ENCODE data around the gene NPHP1.

Gene NPHP1

DNA sequence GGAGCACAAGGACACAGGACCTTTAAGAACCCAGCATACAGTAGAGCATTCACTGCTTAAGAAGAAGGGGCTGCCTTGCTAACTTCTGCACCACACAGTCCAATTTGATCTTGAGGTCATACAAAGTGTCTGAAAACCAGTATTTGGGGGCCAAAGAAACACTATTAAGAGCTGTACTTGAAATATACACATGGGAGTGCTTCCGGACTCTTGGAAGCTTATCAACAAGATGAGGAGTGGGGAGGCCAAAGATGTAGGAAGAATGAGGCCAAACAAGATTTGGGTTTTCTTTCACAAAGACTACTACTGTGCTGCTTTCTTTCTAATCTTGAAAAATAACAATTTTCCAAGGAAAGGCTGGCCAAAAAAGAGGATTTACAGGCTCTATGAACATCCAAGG lies 64.4 kb downstream of the NPHP1 start:
- ATAC-seq: no peak
- no peak for TF ChIP-seq ZFP3 (CRISPR knock-in tag; IDR thresholded peaks at IDR 0.05)

DNA sequence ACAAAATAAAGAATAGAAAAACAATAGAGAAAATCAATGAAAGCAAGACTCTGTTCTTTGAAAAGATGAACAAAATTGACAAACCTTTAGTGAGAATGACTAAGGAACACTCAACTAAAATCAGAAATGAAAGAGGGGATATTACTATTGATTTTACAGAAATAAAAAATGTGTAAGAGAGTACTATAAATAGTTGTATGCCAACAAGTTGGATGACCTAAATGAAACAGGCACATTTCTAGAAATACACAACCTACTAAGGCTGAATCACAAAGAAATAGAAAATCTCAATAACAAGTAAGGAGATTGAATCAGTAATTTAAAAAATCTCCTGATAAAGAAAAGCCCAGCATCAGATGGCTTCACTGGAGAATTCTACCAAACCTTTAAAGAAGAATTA lies 70.8 kb downstream of the NPHP1 start:
- no peak for ATAC-seq

DNA sequence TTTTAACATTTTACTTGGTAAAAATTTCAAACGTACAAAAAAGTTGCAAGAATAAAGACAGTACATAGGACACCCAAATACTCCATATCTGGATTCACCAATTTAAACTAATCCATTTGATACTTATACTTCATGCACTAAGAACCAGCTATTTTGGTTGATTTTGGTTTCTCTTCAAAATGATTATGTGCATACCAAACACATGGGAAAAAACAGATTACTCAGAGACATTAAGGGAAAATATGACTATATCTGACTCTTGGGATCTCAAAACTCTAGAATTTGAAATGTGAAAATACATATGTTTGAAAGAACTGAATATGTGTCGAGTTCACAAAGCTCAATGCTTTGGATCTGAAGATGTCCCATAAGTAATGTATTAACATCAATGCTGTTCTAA lies 73.6 kb downstream of the NPHP1 start:
- no peak for ATAC-seq
- TF ChIP-seq ZNF70 (CRISPR knock-in tag; IDR thresholded peaks at IDR 0.05): no peak
- TF ChIP-seq ISL1 (CRISPR knock-in tag; IDR thresholded peaks at IDR 0.05): no peak
- TF ChIP-seq TCF4 (CRISPR knock-in tag; IDR thresholded peaks at IDR 0.05; ENCODE audit: borderline replicate concordance): no peak
- no peak for TF ChIP-seq GLIS3 (CRISPR knock-in tag; IDR thresholded peaks at IDR 0.05)
- TF ChIP-seq ZNF565 (CRISPR knock-in tag; conservative IDR thresholded peaks at IDR 0.05; ENCODE audit: low read depth): no peak
- TF ChIP-seq, protein P1, sequence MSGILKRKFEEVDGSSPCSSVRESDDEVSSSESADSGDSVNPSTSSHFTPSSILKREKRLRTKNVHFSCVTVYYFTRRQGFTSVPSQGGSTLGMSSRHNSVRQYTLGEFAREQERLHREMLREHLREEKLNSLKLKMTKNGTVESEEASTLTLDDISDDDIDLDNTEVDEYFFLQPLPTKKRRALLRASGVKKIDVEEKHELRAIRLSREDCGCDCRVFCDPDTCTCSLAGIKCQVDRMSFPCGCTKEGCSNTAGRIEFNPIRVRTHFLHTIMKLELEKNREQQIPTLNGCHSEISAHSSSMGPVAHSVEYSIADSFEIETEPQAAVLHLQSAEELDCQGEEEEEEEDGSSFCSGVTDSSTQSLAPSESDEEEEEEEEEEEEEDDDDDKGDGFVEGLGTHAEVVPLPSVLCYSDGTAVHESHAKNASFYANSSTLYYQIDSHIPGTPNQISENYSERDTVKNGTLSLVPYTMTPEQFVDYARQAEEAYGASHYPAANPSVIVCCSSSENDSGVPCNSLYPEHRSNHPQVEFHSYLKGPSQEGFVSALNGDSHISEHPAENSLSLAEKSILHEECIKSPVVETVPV (CRISPR knock-in tag; IDR thresholded peaks at IDR 0.05): no peak
- TF ChIP-seq RARB (CRISPR knock-in tag; IDR thresholded peaks at IDR 0.05): no peak
- TF ChIP-seq, protein P2, sequence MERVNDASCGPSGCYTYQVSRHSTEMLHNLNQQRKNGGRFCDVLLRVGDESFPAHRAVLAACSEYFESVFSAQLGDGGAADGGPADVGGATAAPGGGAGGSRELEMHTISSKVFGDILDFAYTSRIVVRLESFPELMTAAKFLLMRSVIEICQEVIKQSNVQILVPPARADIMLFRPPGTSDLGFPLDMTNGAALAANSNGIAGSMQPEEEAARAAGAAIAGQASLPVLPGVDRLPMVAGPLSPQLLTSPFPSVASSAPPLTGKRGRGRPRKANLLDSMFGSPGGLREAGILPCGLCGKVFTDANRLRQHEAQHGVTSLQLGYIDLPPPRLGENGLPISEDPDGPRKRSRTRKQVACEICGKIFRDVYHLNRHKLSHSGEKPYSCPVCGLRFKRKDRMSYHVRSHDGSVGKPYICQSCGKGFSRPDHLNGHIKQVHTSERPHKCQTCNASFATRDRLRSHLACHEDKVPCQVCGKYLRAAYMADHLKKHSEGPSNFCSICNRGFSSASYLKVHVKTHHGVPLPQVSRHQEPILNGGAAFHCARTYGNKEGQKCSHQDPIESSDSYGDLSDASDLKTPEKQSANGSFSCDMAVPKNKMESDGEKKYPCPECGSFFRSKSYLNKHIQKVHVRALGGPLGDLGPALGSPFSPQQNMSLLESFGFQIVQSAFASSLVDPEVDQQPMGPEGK (CRISPR knock-in tag; IDR thresholded peaks at IDR 0.05; ENCODE audit: borderline replicate concordance): no peak
- TF ChIP-seq, protein P3, sequence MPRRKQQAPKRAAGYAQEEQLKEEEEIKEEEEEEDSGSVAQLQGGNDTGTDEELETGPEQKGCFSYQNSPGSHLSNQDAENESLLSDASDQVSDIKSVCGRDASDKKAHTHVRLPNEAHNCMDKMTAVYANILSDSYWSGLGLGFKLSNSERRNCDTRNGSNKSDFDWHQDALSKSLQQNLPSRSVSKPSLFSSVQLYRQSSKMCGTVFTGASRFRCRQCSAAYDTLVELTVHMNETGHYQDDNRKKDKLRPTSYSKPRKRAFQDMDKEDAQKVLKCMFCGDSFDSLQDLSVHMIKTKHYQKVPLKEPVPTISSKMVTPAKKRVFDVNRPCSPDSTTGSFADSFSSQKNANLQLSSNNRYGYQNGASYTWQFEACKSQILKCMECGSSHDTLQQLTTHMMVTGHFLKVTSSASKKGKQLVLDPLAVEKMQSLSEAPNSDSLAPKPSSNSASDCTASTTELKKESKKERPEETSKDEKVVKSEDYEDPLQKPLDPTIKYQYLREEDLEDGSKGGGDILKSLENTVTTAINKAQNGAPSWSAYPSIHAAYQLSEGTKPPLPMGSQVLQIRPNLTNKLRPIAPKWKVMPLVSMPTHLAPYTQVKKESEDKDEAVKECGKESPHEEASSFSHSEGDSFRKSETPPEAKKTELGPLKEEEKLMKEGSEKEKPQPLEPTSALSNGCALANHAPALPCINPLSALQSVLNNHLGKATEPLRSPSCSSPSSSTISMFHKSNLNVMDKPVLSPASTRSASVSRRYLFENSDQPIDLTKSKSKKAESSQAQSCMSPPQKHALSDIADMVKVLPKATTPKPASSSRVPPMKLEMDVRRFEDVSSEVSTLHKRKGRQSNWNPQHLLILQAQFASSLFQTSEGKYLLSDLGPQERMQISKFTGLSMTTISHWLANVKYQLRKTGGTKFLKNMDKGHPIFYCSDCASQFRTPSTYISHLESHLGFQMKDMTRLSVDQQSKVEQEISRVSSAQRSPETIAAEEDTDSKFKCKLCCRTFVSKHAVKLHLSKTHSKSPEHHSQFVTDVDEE (CRISPR knock-in tag; IDR thresholded peaks at IDR 0.05): no peak
- TF ChIP-seq TOX (CRISPR knock-in tag; IDR thresholded peaks at IDR 0.05; ENCODE audit: borderline replicate concordance): no peak
- TF ChIP-seq ZFP30 (CRISPR knock-in tag; IDR thresholded peaks at IDR 0.05): no peak
- no peak for TF ChIP-seq SNAI2 (CRISPR knock-in tag; IDR thresholded peaks at IDR 0.05)
- TF ChIP-seq, protein P4, sequence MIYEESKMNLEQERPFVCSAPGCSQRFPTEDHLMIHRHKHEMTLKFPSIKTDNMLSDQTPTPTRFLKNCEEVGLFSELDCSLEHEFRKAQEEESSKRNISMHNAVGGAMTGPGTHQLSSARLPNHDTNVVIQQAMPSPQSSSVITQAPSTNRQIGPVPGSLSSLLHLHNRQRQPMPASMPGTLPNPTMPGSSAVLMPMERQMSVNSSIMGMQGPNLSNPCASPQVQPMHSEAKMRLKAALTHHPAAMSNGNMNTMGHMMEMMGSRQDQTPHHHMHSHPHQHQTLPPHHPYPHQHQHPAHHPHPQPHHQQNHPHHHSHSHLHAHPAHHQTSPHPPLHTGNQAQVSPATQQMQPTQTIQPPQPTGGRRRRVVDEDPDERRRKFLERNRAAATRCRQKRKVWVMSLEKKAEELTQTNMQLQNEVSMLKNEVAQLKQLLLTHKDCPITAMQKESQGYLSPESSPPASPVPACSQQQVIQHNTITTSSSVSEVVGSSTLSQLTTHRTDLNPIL (CRISPR knock-in tag; IDR thresholded peaks at IDR 0.05; ENCODE audit: low read depth): no peak
- TF ChIP-seq BACH2 (CRISPR knock-in tag; IDR thresholded peaks at IDR 0.05; ENCODE audit: borderline replicate concordance): no peak
- TF ChIP-seq CSDC2 (CRISPR knock-in tag; IDR thresholded peaks at IDR 0.05): no peak

More for the DNA sequence above, 70.8 kb downstream of the NPHP1 start:
- no peak for TF ChIP-seq RARB (CRISPR knock-in tag; IDR thresholded peaks at IDR 0.05)
- TF ChIP-seq OSR1 (CRISPR knock-in tag; IDR thresholded peaks at IDR 0.05): no peak
- no peak for TF ChIP-seq ZC3H10 (CRISPR knock-in tag; IDR thresholded peaks at IDR 0.05)
- TF ChIP-seq GLIS3 (CRISPR knock-in tag; IDR thresholded peaks at IDR 0.05): no peak
- TF ChIP-seq ESRRG (CRISPR knock-in tag; IDR thresholded peaks at IDR 0.05): no peak
- TF ChIP-seq ZFP3 (CRISPR knock-in tag; IDR thresholded peaks at IDR 0.05): no peak
- no peak for TF ChIP-seq ISL1 (CRISPR knock-in tag; IDR thresholded peaks at IDR 0.05)
- TF ChIP-seq, protein P2 (CRISPR knock-in tag; IDR thresholded peaks at IDR 0.05; ENCODE audit: borderline replicate concordance): no peak
- TF ChIP-seq, protein P3 (CRISPR knock-in tag; IDR thresholded peaks at IDR 0.05): no peak
- no peak for TF ChIP-seq ZNF565 (CRISPR knock-in tag; conservative IDR thresholded peaks at IDR 0.05; ENCODE audit: low read depth)
- no peak for TF ChIP-seq CSDC2 (CRISPR knock-in tag; IDR thresholded peaks at IDR 0.05)
- no peak for TF ChIP-seq TCF4 (CRISPR knock-in tag; IDR thresholded peaks at IDR 0.05; ENCODE audit: borderline replicate concordance)
- no peak for TF ChIP-seq ARNTL (CRISPR knock-in tag; IDR thresholded peaks at IDR 0.05; ENCODE audit: borderline replicate concordance, low read depth)
- TF ChIP-seq ZFP30 (CRISPR knock-in tag; IDR thresholded peaks at IDR 0.05): no peak
- TF ChIP-seq ZNF8 (CRISPR knock-in tag; IDR thresholded peaks at IDR 0.05): no peak
- TF ChIP-seq, protein P4 (CRISPR knock-in tag; IDR thresholded peaks at IDR 0.05; ENCODE audit: low read depth): no peak
- TF ChIP-seq SNAI2 (CRISPR knock-in tag; IDR thresholded peaks at IDR 0.05): no peak
- TF ChIP-seq PPARA (CRISPR knock-in tag; IDR thresholded peaks at IDR 0.05; ENCODE audit: borderline replicate concordance): no peak
- no peak for TF ChIP-seq BACH2 (CRISPR knock-in tag; IDR thresholded peaks at IDR 0.05; ENCODE audit: borderline replicate concordance)
